Stimulated activated naive CD8-positive, alpha-beta T cell treated with anti-CD3 and anti-CD28 coated beads, Interleukin-15, Interleukin-2, amounts not matched to agents 100 U/mL and 50 U/mL, for 24 hours (primary cell): ENCODE data around the gene WDR35.

Source experiments
- ATAC-seq: fragments of 150-1000 bp; cut with Tn5 transposase; one replicate; pipeline ENCODE4 v1.10.0; 2021
- DNase-seq: peaks from one replicate; pipeline ENCODE4 v3.0.0; 2021

Gene WDR35

GRCh38 chr2:20011276-20012031 is 21.5 kb upstream of the WDR35 start:
- no peak for DNase-seq
- ATAC-seq, result no peak

DNA sequence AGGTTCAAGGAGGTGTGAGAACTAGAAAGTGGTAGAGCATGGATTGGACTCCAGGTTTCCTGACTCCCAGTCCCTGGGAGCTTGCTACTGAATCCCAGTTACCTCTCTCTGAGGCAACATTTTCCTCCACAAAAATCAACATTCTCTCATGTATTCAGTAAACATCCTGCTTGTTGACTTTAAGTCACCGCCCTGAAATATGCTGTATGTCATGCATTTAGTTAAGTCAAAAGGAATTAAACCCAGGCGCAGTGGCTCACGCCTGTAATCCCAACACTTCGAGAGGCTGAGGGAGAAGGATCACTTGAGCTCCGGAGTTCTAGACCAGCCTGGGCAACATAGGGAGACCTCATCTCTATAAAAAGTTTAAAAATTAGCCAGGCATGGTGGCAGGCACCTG is 18.8 kb upstream of the WDR35 start:
- DNase-seq (no peak), ATAC-seq (no peak)

DNA sequence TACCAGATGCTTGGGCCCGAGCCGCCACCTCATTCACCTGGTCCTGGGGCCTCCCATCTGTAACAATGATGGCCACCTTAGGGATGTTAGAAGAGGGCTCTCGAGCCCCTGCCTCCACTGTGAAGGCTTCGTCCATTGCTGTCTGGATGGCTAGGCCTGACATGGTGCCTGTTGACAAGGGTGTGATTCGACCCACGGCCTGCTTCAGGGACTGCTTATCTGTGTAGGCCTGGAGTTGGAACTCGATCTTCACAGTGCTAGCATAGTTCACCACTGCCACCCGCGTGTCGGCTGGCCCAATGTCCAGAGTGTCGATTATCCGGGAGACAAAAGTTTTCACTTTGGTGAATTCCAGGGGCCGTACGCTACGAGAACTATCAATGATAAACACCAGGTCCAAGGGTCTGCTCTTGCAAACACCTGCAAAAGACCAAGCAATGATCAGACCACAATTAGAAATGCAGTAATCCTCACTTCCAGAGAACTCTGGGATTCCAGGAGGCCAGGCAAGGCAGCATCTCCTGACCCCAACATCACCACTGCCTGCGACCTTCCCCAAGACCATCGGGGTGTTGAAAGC is 16.1 kb upstream of the WDR35 start:
- ATAC-seq, result no peak
- DNase-seq, result no peak

GRCh38 chr2:20005067-20005627 is 15.2 kb upstream of the WDR35 start:
- ATAC-seq, result no peak

DNA sequence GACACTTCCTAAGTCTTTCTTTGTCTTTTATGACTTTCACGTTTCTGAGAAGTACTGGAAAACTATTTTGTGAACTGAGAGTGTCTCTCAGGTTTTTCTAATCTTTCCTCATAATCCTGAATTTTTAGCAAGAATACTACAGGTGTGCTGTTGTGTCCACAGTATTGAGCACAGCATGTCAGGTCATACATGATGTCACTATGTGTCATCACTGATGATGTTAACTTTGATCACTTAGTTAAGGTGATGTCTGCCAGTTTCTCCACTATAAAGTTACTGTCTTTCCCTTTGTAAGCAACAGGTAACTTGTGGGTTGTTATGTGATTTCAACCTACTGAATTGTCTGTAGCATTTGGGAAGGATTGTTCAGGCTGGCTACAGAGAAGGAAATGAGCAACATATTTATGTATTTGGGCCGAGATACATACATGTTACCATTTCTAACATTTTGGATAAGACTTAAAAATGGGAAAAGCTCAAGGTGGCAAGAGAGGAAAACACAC is 11.5 kb upstream of the WDR35 start:
- no peak for ATAC-seq

More at GRCh38 chr2:20005067-20005627, 15.2 kb upstream of the WDR35 start:
- DNase-seq, result no peak

GRCh38 chr2:19993731-19994130 is 3.8 kb upstream of the WDR35 start:
- ATAC-seq, result no peak
- no peak for DNase-seq

More for the DNA sequence above, 11.5 kb upstream of the WDR35 start:
- DNase-seq, result no peak

GRCh38 chr2:19991895-19992294 is 2.0 kb upstream of the WDR35 start:
- ATAC-seq (no peak), DNase-seq (no peak)

- no peak for ATAC-seq
- no peak for DNase-seq
Measured at GRCh38 chr2:19990416-19990728, 467 bp upstream of the WDR35 start.

DNA sequence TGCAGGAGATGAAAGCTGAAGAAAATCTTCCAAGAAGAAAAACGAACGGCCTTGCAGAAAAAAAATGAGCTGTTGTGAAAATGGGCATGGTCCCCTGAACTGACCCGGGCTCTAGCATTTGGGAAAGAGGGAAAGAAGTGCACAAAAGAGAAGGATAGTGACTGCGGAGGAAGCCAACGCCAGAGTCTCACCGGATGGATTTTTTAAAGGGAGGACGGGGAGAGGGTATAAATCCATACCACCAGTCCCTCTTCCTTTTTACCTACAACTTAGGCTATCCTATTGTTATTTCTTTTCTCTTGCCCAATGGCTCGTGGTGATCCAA is 601 bp downstream of the WDR35 start:
- ATAC-seq (no peak), DNase-seq (no peak)

GRCh38 chr2:19988600-19988999 is 1.3 kb downstream of the WDR35 start:
- no peak for DNase-seq
- ATAC-seq, result no peak

DNA sequence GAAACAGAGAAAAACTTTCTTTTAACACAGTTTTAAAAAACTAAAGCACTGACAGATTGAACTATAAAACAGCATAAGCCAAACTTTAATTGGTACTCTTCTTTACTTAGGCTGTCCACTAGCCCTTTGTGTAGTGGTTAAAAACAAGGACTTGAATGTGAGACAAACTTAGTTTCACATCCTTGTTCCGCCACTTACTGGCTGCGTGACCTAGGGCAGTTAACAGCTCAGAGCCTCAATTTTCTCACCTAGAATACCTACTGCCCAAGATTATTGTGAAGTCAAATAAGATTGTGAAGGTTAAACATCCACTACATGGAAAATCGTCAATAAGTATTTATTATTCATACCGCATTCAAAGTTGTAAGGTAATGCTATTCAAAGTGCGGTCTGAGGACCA is 2.0 kb downstream of the WDR35 start:
- no peak for DNase-seq
- ATAC-seq, result no peak

DNA sequence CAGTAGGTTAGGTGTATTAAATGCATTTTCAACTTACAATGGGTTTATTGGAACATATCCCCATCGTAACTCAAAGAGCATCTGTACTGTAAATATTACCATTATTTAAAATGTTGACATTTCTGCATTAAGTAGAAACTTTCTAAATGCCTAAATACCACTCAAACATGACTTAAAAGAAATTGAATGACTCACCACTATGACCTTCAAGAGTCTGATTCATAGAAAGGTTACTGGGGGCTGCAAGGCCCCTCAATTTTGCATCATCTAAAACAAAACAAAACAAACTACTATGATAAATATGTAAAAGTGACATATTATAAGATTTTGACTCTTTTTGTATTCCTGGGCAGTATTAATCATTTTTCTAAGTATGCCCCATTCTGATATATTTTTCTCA is 7.6 kb downstream of the WDR35 start:
- ATAC-seq, result peak; percentile 46

DNA sequence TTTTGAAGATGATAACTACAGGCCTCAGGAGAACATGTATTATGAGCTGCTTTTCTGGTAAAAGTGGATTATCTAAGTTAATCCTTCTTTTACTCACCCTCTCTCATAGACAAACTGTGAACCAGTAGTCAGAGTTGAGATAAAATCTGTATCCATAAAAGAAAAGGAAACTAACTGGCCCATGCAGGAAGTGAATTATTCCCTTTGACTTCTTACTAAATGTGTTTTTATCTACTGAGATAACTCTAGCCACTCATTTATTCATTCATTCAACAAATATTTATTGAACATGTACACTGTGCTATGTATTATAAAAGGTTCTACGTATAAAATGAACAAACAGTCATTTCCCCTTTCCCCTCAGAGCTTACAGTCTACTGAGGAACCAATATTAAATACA is 10.0 kb downstream of the WDR35 start:
- no peak for DNase-seq
- ATAC-seq, result no peak

More for the DNA sequence above, 7.6 kb downstream of the WDR35 start:
- no peak for DNase-seq

DNA sequence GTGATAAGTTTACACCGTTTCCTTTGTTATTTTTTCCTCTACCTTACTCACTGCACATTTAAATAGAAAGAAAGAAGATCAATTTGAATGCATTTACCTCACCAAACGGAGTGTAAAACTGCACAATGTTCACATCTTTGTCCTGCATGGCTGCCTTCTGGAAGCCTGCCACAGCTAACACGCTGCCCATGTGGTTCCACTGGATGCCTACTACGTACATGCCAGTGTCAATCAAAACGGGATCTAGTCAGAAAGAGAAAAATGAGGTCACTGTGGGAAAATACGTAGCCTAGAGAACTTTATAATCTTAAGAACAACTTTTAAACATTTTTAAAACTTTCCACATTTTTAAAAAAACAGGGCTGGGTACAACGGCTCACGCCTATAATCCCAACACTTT is 16.4 kb downstream of the WDR35 start:
- ATAC-seq, result no peak
- DNase-seq, result no peak

DNA sequence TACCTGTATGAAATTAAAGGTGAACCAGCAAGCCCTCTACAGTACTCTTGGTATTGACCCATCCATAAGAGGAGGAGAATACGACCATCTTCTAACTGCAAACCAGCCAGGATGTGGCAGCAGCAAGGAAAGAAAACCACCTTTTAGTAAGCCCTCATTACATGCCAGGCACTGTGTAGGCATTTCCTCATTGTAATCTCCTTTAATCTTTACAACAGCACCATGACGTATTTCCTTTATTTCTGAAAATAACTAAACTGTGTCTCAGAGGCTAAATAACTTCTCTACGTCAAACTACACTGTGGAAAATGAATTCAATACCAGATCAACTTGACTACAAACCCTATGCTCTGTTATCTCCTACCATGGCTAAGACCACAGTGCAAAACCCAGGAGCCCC is 18.2 kb downstream of the WDR35 start:
- DNase-seq (no peak), ATAC-seq (no peak)

- ATAC-seq, result no peak
Measured at GRCh38 chr2:19963386-19963785, 26.5 kb downstream of the WDR35 start.

DNA sequence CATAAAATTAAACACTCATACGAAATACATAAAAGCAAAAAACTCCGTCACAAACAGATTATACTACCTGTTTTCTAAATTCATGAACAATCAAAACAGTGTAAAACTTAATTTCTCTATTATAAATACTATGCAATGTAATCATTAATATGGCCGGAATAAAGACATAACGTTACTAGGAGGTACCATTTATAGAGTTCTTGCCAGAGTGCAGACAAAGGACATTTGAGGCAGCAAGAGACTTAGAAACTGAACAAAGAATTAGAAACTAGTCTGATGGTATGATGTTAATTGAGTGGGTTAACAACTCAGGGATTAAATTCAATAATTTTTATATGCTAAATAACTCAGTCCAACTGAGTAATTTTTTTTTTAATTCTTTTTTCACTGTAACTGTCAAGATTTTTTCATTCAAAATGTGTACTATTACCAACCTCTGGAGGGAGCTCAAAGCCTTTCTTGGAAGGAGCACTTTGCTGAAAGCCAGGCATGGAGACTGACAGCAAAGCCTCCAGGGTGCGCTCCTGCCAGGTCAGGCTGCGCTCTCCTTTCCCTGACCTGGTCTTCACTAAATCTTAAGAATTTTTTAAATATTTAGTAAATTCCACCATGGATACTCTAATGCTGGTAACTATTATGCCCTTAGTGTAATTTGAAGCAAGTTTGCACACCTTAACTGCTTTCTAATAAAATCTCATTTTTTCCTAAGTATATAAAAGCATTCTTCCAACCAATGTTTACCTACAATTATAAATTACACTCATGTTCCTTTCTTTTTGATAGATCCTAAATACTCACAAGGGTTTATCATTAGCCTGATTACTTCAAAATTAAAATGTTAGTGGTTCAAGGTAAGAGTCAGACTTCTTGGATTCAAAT is 34.1 kb downstream of the WDR35 start:
- ATAC-seq, result peak; percentile 55

More at GRCh38 chr2:19963386-19963785, 26.5 kb downstream of the WDR35 start:
- no peak for DNase-seq

GRCh38 chr2:19949071-19949470 is 40.8 kb downstream of the WDR35 start:
- no peak for ATAC-seq
- DNase-seq, result no peak

More for the DNA sequence above, 34.1 kb downstream of the WDR35 start:
- peak; percentile 35 for DNase-seq

DNA sequence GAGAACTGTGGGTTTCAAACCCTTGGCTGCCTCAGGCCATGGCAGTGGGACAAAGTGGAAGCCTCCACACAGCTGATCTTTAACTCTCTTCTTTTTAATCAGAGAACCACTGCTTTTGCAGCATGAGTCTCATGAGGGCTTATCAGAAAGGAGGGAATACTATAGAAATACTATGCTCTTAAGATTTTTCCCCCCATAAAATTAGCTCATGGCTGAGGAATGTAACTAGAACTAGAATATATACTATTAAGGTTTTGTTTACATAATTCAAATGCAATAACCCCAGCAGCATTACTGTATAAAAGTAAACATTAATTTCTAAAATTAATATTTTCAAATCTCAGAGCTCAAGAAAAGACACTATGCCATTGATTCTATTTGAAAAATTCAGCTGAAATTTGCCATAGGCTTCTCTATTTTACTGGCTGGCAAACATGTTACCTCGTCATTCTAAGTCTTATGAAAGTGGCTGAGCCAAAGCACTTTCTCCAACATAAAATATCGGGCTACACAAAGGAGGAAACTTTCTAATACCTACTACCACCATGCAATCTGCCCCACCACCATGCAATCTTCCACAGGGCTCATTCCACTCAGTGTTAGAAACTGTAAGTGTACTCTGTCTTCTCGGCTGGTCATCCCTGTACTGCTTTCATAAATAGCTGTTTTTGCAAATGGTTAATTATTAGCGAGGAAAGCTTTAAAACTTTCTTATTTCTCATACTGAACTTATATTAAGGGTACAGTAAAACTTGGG is 42.5 kb downstream of the WDR35 start:
- no peak for ATAC-seq
- DNase-seq, result no peak

- no peak for DNase-seq
- no peak for ATAC-seq
Measured at GRCh38 chr2:19944205-19944845, 45.6 kb downstream of the WDR35 start.

GRCh38 chr2:19943189-19943588 is 46.7 kb downstream of the WDR35 start:
- DNase-seq, result no peak
- no peak for ATAC-seq

DNA sequence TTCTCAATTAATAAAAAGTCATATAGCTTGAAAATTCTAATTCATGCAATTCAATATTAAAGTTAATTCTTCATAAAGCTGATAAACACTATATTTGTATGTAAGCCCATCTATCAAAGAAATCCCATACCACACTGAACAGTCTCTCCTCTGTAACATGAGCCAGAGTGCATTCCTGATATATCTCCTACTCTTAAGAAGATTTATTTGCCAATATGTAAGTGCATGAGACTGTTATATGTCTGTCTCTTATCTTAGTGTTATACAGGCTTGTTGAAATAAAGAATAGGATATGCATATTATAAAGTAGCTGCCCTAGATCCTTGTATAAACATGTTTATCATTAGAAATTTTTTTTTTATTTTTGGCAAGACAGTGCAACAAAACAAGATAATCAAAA is 47.7 kb downstream of the WDR35 start:
- ATAC-seq, result no peak
- DNase-seq, result no peak
